Measurements from ENCODE around the gene TAF10.
A peak's percentile ranks its signal among the peaks of the same experiment; 100 is the strongest.

The TAF10 gene

DNA sequence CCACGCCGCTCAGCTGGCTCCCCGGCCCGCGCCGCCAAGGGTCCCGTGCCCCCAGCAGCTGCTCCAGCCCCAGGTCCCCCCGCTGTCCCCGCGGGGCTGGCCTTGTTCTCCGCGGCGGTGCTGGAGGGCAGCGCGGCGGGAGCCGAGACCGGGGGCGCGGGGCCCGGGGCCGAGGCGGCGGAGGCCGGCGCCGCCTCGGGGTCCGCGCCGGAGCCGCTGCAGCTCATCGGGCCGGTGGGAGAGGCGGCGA lies 128 bp downstream of the TAF10 start:
- POLR2A ChIA-PET = interaction anchor here (0.6 to 1.5 kb wide), 3 partner anchors 7 to 19 kb away, joined by 3 to 5 read pairs (median 4); no protein-coding TSS in a partner anchor
- CTCF ChIA-PET = interaction anchor here (1.0 to 2.3 kb wide), 11 partner anchors 9 to 233 kb away, joined by 3 to 15 read pairs (median 5); partner anchors contain the start of genes MRPL17 and TIMM10B
- TF ChIP-seq CTCF (IDR thresholded peaks at IDR 0.05; ENCODE audit: control extremely low read depth, extremely low read depth, low read depth, missing control alignments) = no peak
- no peak for DNase-seq (ENCODE audit: extremely low spot score)

DNA sequence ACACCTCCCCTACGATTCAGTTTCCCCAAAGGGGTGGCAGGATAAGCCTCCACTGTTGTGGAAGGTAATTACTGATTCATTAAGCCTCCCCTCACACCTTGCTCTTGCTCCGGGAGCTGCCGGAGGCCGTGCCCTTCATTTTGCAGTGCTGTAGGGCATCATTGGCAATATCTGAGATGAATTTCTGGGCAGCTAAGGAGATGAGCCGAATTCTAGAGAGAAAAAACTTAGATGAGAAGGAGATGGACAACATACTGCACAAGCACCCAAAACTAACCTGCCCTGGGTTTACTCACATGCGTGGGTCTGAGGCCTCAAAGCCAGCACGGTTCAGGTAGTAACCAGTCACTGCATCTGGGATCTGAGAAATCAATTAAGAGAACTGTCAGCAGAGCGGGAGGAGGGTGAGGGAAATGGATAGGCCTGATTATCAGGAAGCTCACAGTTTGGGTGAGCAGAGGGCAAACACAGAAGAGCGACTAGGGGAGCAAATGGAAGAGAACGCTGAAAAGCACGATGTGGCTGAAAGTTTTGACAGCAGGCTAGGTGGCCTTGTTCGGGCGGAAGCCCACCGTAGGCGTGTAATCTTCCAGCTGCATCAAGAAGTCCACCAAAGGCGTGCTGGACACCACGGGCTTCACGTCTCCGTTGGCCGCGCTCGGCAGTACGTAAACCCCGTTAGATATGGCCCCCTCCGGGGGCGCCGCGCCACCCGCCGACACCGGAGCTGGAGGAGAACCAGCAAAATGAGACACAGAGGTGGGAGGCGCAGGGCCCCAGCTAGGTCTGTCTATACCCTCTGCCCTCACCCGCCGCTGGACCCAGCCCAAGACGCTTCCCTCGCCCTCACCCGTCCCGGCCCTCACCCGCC lies 689 bp downstream of the TAF10 start:
- POLR2A ChIA-PET = interaction anchor here (0.6 to 0.8 kb wide), 2 partner anchors 12 to 20 kb away, joined by 3 to 4 read pairs; no protein-coding TSS in a partner anchor

GRCh38 chr11:6610591-6610990 lies 1.4 kb downstream of the TAF10 start:
- ChIA-PET POLR2A (no interaction called here), CTCF (no interaction called here)
- no peak for TF ChIP-seq CTCF (IDR thresholded peaks at IDR 0.05; ENCODE audit: control extremely low read depth, extremely low read depth, low read depth, missing control alignments)
- DNase-seq (ENCODE audit: extremely low spot score) = no peak

More for the DNA sequence above, 689 bp downstream of the TAF10 start:
- CTCF ChIA-PET = interaction anchor here (1.0 to 2.3 kb wide), 11 partner anchors 9 to 232 kb away, joined by 3 to 15 read pairs (median 5); partner anchors contain the start of genes MRPL17 and TIMM10B
- TF ChIP-seq CTCF (IDR thresholded peaks at IDR 0.05; ENCODE audit: control extremely low read depth, extremely low read depth, low read depth, missing control alignments) = no peak
- peak; percentile 24 for DNase-seq (ENCODE audit: extremely low spot score)

DNA sequence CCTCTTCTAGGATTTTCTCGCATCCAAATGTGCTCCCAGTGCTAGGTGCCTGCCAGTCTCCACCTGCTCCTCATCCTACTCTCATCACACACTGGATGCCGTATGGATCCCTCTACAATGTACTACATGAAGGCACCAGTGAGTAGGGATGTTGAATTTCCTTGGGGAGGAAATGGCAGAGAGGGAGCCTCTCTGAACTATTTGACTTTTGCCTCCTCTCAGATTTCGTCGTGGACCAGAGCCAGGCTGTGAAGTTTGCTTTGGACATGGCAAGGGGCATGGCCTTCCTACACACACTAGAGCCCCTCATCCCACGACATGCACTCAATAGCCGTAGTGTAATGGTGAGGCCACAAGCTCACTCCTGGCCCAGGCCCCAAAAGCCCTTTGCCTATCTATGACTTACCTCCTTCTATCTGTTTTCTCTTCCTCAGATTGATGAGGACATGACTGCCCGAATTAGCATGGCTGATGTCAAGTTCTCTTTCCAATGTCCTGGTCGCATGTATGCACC lies 2.5 kb downstream of the TAF10 start:
- no peak for DNase-seq (ENCODE audit: extremely low spot score)
- ChIA-PET POLR2A (no interaction called here), CTCF (interaction anchor here (0.6 to 1.6 kb wide), 3 partner anchors 12 to 74 kb away, joined by 4 to 5 read pairs (median 4); partner anchors contain the start of gene MRPL17)
- no peak for TF ChIP-seq CTCF (IDR thresholded peaks at IDR 0.05; ENCODE audit: control extremely low read depth, extremely low read depth, low read depth, missing control alignments)

GRCh38 chr11:6608726-6609501 lies 3.1 kb downstream of the TAF10 start:
- no peak for TF ChIP-seq CTCF (IDR thresholded peaks at IDR 0.05; ENCODE audit: control extremely low read depth, extremely low read depth, low read depth, missing control alignments)
- POLR2A ChIA-PET = no interaction called here
- CTCF ChIA-PET = interaction anchor here (0.6 to 2.9 kb wide), 5 partner anchors 9 to 74 kb away, joined by 4 to 20 read pairs (median 5); partner anchors contain the start of genes MRPL17 and TPP1
- no peak for DNase-seq (ENCODE audit: extremely low spot score)

- DNase-seq (ENCODE audit: extremely low spot score) = no peak
- TF ChIP-seq CTCF (IDR thresholded peaks at IDR 0.05; ENCODE audit: control extremely low read depth, extremely low read depth, low read depth, missing control alignments) = no peak
- ChIA-PET CTCF (interaction anchor here (1.4 to 2.9 kb wide), 4 partner anchors 10 to 75 kb away, joined by 5 to 20 read pairs (median 5); partner anchors contain the start of genes MRPL17 and TPP1), POLR2A (no interaction called here)
These were observed 4.0 kb downstream of the TAF10 start for GRCh38 chr11:6608011-6608410.
